GM19240 (cell line): ENCODE data around the gene CHMP1B.
A peak's percentile ranks its signal among the peaks of the same experiment; 100 is the strongest.

Source experiments
- DNase-seq: peaks from one replicate; pipeline ENCODE4 v3.0.0; 2011; ENCODE audit warnings: low spot score; ENCODE audit not compliant: insufficient read length

Gene CHMP1B

GRCh38 chr18:11851146-11851805 is at the start of gene CHMP1B:
Gene CHMP1B (plus strand): TSS chr18:11851413. CDS start chr18:11851512, 99 bp downstream.
- DNase-seq, result peak; percentile 91

GRCh38 chr18:11801573-11801972 is 49.6 kb upstream of the CHMP1B start:
- no peak for DNase-seq

- DNase-seq, result no peak
Observed at GRCh38 chr18:11802158-11802557, 49.1 kb upstream of the CHMP1B start.

- no peak for DNase-seq
Observed at GRCh38 chr18:11802586-11802985, 48.6 kb upstream of the CHMP1B start.

- DNase-seq, result no peak
Observed at GRCh38 chr18:11807233-11807632, 44.0 kb upstream of the CHMP1B start.

GRCh38 chr18:11808001-11808855 is 43.0 kb upstream of the CHMP1B start:
- DNase-seq, result no peak

GRCh38 chr18:11809895-11810294 is 41.3 kb upstream of the CHMP1B start:
- DNase-seq, result no peak

- DNase-seq, result no peak
Observed at GRCh38 chr18:11810379-11810778, 40.8 kb upstream of the CHMP1B start.

GRCh38 chr18:11811009-11811408 is 40.2 kb upstream of the CHMP1B start:
- no peak for DNase-seq

GRCh38 chr18:11817229-11817628 is 34.0 kb upstream of the CHMP1B start:
- DNase-seq, result no peak

- DNase-seq, result no peak
Observed at GRCh38 chr18:11818486-11819203, 32.6 kb upstream of the CHMP1B start.

- no peak for DNase-seq
Observed at GRCh38 chr18:11819938-11820337, 31.3 kb upstream of the CHMP1B start.

- DNase-seq, result no peak
Observed at GRCh38 chr18:11820697-11821096, 30.5 kb upstream of the CHMP1B start.

- no peak for DNase-seq
Observed at GRCh38 chr18:11821208-11821607, 30.0 kb upstream of the CHMP1B start.

- DNase-seq, result no peak
Observed at GRCh38 chr18:11821643-11822237, 29.5 kb upstream of the CHMP1B start.

GRCh38 chr18:11823545-11823944 is 27.7 kb upstream of the CHMP1B start:
- DNase-seq, result no peak

- no peak for DNase-seq
Observed at GRCh38 chr18:11826836-11827235, 24.4 kb upstream of the CHMP1B start.

- no peak for DNase-seq
Observed at GRCh38 chr18:11828786-11829432, 22.3 kb upstream of the CHMP1B start.

- no peak for DNase-seq
Observed at GRCh38 chr18:11830585-11830984, 20.6 kb upstream of the CHMP1B start.

GRCh38 chr18:11831921-11832320 is 19.3 kb upstream of the CHMP1B start:
- DNase-seq, result no peak

- DNase-seq, result no peak
Observed at GRCh38 chr18:11834772-11835171, 16.4 kb upstream of the CHMP1B start.
